ENCODE results near the gene ABCC1. TPM values are rescaled to one million over a fixed set of nuclear protein-coding genes. Genes with fewer than 3 reads are reported as not detected.

ABCC1 gene
- total RNA-seq, 3 donors from 2014 or later = 13.8 to 40.0 (median 25.5) TPM

- Histone ChIP-seq H3K36me3 (ENCODE audit: low read depth) (no peaks in the 10 kb centered on the region), H3K9me3 (no peaks in the 10 kb centered on the region), H3K4me1 (ENCODE audit: low read depth) (no peaks in the 10 kb centered on the region), H3K4me3 (no peak overlapping the region)
- TF ChIP-seq CTCF (IDR thresholded peaks at IDR 0.05) = no peak
- DNase-seq = no peak
- intact Hi-C loops (cut with DNase I, micrococcal nuclease) = no loop called here
- no peak for ATAC-seq
Observed at GRCh38 chr16:16015849-16016248, 66.4 kb downstream of the ABCC1 start.

- Histone ChIP-seq H3K4me1 (ENCODE audit: low read depth) (peaks cover under 1% of the 10 kb centered on the region), H3K4me3 (no peak overlapping the region), H3K9me3 (no peaks in the 10 kb centered on the region), H3K36me3 (ENCODE audit: low read depth) (no peaks in the 10 kb centered on the region)
- intact Hi-C loops (cut with DNase I, micrococcal nuclease) = no loop called here
- DNase-seq (no peak), ATAC-seq (no peak)
- no peak for TF ChIP-seq CTCF (IDR thresholded peaks at IDR 0.05)
Observed at GRCh38 chr16:16016388-16016964, 67.1 kb downstream of the ABCC1 start.

GRCh38 chr16:16017812-16018211 lies 68.4 kb downstream of the ABCC1 start:
- TF ChIP-seq CTCF (IDR thresholded peaks at IDR 0.05) = no peak
- Histone ChIP-seq H3K4me3 (no peak overlapping the region), H3K36me3 (ENCODE audit: low read depth) (no peaks in the 10 kb centered on the region), H3K9me3 (no peaks in the 10 kb centered on the region), H3K4me1 (ENCODE audit: low read depth) (peaks cover 13% of the 10 kb centered on the region)
- DNase-seq (no peak), ATAC-seq (no peak)
- intact Hi-C loops (cut with DNase I, micrococcal nuclease) = no loop called here

- no peak for ATAC-seq
- H3K36me3 ChIP-seq (ENCODE audit: low read depth) = no peaks in the 10 kb centered on the region
- H3K4me1 ChIP-seq (ENCODE audit: low read depth) = peaks cover 16% of the 10 kb centered on the region
- intact Hi-C loops (cut with DNase I, micrococcal nuclease) = no loop called here
- no peak for DNase-seq
- TF ChIP-seq CTCF (IDR thresholded peaks at IDR 0.05) = no peak
- no peaks in the 10 kb centered on the region for H3K9me3 ChIP-seq
- H3K4me3 ChIP-seq = no peak overlapping the region
Observed at GRCh38 chr16:16018705-16019104, 69.3 kb downstream of the ABCC1 start.

- DNase-seq = no peak
- Histone ChIP-seq H3K36me3 (ENCODE audit: low read depth) (no peaks in the 10 kb centered on the region), H3K9me3 (no peaks in the 10 kb centered on the region), H3K4me1 (ENCODE audit: low read depth) (peaks cover 16% of the 10 kb centered on the region), H3K4me3 (no peak overlapping the region)
- no peak for ATAC-seq
- intact Hi-C loops (cut with DNase I, micrococcal nuclease) = no loop called here
- no peak for TF ChIP-seq CTCF (IDR thresholded peaks at IDR 0.05)
Observed at GRCh38 chr16:16019488-16019887, 70.1 kb downstream of the ABCC1 start.

- Histone ChIP-seq H3K9me3 (no peaks in the 10 kb centered on the region), H3K4me3 (no peak overlapping the region), H3K36me3 (ENCODE audit: low read depth) (no peaks in the 10 kb centered on the region), H3K4me1 (ENCODE audit: low read depth) (peaks cover 17% of the 10 kb centered on the region)
- intact Hi-C loops (cut with DNase I, micrococcal nuclease) = loop anchor here in 1 of 2 donors (10.0 kb wide), 1 partner anchor 135 kb away; the partner anchor contains the start of gene CEP20
- DNase-seq = no peak
- no peak for TF ChIP-seq CTCF (IDR thresholded peaks at IDR 0.05)
- no peak for ATAC-seq
Observed at GRCh38 chr16:16020291-16020690, 70.9 kb downstream of the ABCC1 start.

Data from mucosa of descending colon (tissue), 3 donors.